GM12872 (cell line): ENCODE measurements around the gene CNTRL.

Experiments
- TF ChIP-seq, protein P1 (sequence below): IDR thresholded peaks from 3 replicates; pipeline ENCODE4 v1.5.1; 2011; ENCODE audit warnings: low read depth, mild to moderate bottlenecking, low read length, moderate library complexity; ENCODE audit not compliant: insufficient read depth

The CNTRL gene

DNA sequence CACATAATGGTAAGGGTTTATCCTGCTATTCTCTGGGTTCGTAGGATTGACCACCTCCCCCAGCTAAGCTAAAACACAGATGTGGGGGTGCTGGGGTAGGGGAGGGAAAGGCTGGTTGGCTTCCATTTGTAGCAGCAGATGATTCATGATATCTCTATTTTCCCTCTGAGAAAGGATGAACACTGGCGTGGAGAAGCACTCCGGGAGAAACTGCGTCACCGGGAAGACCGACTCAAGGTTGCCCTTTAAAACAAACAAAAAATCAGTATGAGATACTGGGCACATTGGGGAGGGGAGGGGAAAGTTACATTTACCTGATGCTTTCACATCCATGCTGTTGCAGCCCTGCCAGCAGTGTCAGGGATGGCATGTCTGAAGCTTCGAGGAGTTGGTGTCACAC lies 98.7 kb downstream of the CNTRL start:
- TF ChIP-seq, protein P1, sequence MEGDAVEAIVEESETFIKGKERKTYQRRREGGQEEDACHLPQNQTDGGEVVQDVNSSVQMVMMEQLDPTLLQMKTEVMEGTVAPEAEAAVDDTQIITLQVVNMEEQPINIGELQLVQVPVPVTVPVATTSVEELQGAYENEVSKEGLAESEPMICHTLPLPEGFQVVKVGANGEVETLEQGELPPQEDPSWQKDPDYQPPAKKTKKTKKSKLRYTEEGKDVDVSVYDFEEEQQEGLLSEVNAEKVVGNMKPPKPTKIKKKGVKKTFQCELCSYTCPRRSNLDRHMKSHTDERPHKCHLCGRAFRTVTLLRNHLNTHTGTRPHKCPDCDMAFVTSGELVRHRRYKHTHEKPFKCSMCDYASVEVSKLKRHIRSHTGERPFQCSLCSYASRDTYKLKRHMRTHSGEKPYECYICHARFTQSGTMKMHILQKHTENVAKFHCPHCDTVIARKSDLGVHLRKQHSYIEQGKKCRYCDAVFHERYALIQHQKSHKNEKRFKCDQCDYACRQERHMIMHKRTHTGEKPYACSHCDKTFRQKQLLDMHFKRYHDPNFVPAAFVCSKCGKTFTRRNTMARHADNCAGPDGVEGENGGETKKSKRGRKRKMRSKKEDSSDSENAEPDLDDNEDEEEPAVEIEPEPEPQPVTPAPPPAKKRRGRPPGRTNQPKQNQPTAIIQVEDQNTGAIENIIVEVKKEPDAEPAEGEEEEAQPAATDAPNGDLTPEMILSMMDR: no peak

DNA sequence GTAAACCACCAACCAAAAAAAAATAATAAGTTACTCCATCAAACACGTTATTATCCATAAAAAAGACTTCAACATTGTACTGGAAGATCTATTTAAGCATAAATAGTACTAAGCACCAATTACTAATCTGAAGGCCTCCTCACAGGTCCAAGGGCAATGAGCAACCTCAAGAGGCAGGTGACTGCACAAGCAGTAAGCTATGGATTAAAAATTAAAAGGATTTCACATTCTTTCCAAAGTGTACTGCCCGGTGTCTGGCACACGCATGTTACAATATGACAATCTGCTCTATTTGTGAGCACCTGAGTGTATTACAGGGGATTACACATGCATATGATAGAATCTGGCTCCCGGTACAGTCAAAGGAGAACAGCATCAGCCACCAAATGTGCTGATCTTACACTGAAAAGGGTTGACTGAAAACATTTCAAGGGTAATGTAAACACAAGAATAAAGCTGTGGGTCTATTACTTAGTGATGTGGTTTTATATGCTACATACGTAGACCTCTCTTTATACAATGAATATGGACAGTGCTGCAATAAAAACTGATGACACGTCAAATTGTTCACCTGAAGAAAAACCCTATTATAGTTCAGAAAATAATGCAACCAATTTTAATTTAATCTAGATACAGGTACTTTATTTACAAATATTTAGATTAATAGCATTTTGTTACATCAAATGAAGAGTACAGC lies 104.1 kb downstream of the CNTRL start:
- TF ChIP-seq, protein P1: no peak

DNA sequence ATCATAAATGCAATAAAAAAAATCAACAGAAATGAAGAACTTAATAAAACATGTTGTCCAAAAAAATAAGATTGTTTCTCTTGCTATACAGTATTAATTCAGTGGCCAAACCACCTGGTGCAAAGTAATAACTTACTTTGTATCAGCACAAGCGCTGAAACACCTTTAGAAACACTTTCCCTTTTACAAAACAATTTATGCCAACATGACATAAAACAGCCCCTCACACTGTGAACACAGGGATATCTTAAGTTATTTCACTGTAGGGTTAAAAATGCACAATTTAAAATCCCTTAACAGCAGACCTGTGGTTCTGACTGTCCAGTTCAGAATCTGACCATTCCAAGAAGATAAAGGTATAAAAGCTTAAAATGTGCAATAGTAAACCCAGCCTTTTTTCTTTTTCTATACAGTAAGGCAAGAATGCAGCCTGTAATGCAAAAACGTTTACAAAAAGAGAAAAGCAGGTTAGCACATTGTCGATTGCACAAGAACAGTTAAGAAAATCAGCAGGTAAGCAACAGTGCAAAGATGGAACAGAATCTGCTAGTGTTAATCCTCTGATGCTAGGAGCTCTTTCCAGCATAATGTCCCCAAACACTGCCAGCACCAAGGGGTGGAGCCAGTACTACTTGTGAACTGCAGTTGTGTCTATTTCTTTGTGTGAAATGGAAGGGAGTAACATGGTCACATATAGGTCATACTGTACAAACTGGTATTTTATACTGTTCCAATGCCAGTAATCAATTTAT lies 105.4 kb downstream of the CNTRL start:
- TF ChIP-seq, protein P1: no peak

DNA sequence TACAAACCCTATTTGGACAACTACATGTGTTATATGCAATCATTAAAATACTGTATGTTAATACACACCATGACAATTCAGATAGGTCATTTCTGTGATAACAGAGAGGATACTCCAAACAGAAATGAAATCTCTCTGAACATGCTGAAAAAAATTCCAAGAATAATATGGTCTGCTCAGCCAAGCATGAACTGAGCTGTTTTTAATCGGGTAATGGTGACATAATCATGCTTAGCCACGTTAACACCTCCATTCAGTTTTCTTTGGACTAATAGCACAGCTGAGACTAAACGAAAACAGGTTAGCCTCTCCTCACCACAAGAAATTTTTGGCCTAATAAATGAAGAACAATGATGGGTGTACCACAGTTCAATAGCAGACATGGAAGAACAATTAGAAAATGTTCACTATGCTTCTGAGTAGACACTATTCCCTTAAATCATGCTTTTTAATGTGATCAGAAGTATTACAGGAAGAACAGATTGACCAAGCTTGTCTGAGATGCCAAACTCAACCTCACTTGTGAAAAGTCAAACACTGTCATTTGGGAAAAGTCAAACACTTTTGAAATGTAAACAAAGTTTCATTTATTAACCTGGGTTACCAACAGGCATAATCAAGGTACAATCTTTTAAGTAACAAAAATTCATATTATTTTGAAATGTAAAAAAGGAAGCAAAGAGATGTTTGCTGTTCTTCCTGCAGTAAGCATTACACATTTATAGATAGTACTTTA lies 107.5 kb downstream of the CNTRL start:
- TF ChIP-seq, protein P1: no peak

DNA sequence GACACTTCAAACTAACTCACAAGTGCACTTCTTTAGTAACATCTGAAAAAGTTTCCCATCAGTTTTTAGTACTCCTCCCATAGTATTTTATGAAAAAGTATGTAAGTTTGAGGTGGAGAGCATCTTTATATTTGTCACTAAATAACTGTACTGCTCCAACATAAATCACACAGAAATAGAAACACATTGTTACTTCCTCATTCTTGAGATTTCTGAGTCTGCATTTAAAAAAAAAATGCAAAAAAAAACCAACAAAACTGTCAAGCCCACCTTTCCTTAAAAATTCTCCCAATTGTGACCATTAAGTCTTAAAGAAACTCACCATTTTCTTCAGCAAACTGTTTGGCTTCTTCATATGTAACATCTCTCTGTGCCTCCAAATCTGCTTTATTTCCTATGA lies 108.2 kb downstream of the CNTRL start:
- TF ChIP-seq, protein P1: no peak

DNA sequence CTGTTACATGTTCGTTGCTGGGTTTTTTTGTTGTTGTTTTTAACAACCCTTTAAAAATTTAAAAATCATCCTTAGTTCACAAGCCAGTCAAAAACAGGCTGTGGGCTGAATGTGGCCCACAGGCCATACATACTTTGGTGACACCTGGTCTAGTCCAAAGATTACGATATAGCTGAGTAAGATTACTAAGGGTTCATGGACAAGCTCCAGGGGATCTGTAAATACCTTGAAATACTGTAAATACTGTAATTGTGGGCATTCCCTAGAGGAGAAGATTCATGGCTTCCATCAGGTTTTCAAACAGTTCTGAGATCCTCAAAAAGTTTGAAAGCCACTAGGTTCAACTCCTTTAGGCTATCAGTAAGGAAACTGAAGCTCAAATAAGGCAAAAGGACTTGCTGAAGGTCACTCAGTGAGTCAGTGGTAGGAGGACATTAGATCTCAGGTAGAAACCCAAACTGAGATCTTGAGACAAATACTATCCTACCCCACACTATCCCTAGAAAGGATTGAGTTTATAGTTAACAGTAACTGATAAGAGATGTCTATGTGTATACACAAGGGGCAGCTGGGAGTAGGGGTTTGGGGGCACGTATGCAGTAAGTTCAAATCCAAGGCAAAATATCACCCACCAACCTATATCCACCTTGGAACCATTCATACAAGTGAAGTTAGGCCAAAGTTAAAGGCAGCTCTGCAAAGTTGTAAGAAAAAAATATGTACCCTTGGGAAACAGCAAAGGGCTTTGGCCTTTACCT lies 109.1 kb downstream of the CNTRL start:
- TF ChIP-seq, protein P1: no peak

DNA sequence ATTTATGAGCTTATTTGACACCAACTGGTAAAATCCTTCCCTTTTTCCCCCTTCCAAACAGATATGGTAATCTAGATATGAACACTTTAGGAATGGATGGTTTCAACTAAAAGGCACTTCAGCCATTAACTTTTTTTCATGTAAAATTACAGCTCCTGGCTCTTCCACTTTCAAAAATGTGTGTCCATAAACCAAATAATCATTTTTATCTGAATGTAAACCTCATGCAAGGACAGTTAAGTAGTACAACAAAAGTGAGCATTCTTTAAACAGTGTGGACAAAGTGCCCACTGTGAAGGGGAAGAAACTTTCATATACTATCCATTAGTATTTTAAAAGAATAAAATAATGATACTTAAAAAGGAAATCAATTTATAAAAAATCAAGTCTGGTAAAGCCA lies 109.7 kb downstream of the CNTRL start:
- TF ChIP-seq, protein P1: no peak
